Measurements from ENCODE around the gene SEC14L5.

GRCh38 chr16:4982056-4982867 is 24.1 kb downstream of the SEC14L5 start:
- TF ChIP-seq, protein P1, sequence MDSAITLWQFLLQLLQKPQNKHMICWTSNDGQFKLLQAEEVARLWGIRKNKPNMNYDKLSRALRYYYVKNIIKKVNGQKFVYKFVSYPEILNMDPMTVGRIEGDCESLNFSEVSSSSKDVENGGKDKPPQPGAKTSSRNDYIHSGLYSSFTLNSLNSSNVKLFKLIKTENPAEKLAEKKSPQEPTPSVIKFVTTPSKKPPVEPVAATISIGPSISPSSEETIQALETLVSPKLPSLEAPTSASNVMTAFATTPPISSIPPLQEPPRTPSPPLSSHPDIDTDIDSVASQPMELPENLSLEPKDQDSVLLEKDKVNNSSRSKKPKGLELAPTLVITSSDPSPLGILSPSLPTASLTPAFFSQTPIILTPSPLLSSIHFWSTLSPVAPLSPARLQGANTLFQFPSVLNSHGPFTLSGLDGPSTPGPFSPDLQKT (IDR thresholded peaks at IDR 0.05; ENCODE audit: borderline replicate concordance, low read depth, low read length): no peak
- no peak for TF ChIP-seq CTCF (tag by site-specific recombination; IDR thresholded peaks at IDR 0.05)
- TF ChIP-seq PBX3 (CRISPR knock-in tag; IDR thresholded peaks at IDR 0.05): no peak
- no peak for TF ChIP-seq ZNF596 (tag by site-specific recombination; IDR thresholded peaks at IDR 0.05)
- no peak for TF ChIP-seq ZNF292 (tag by site-specific recombination; IDR thresholded peaks at IDR 0.05; ENCODE audit: borderline replicate concordance, low read depth)

All from HEK293 (cell line).